A549 (cell line): ENCODE results near the gene ZNF296. TPM values are rescaled to one million over a fixed set of nuclear protein-coding genes. Genes with fewer than 3 reads are reported as not detected.

ENCODE experiments used
- ATAC-seq, 2 experiments: fragments of 200-7000 bp in 1 of 2; fragments of >200 bp in 1 of 2; cut with Nextera tagmentation in 1 of 2; cut with Tn5 transposase in 1 of 2; 3 replicates each; pipeline versions ENCODE4 v1.8.0 to v1.9.1; 2018 to 2020; ENCODE audit warnings: mild to moderate bottlenecking in 1 of 2, moderate library complexity in 1 of 2
- CTCF ChIA-PET: fragments of 300-600 bp; sonication (Branson Sonifier 250); formaldehyde crosslinking; extraction: SDS; loops from one replicate; lab custom pipeline; 2021; ENCODE audit warnings: antibody characterized with exemption, inconsistent platforms; lab: Yijun Ruan, JAX
- POLR2A ChIA-PET: fragments of 350-600 bp; formaldehyde crosslinking; extraction: SDS; loops from one replicate; lab custom pipeline; 2021; ENCODE audit warnings: antibody characterized with exemption, inconsistent platforms; lab: Yijun Ruan, JAX
- DNase-seq, 2 experiments: peaks; one replicate each; pipeline versions ENCODE4 v3.0.0 to v3.0.0-alpha.2; 2011 to 2016; ENCODE audit warnings: low read depth in 1 of 2, low spot score in 1 of 2
- FAIRE-seq: peaks from 2 replicates; lab custom pipeline; 2011; peaks lifted over from hg19 to GRCh38; lab: Jason Lieb, UNC
- H3K27ac ChIP-seq, 2 experiments: fragments of >200 bp; sonication (Bioruptor Twin); formaldehyde crosslinking; 3 replicates each; pipeline ENCODE4 v1.5.1; 2016 to 2017
- H3K4me1 ChIP-seq: fragments of >200 bp; sonication (Bioruptor Twin); formaldehyde crosslinking; 3 replicates; pipeline ENCODE4 v1.6.1; 2016
- H3K4me2 ChIP-seq: fragments of >200 bp; sonication (Bioruptor Twin); formaldehyde crosslinking; 3 replicates; pipeline ENCODE4 v1.6.1; 2016
- H3K4me3 ChIP-seq: fragments of >200 bp; sonication (Bioruptor Twin); formaldehyde crosslinking; 3 replicates; pipeline ENCODE4 v1.5.1; 2016
- H3K9me3 ChIP-seq: fragments of >200 bp; sonication (Bioruptor Twin); formaldehyde crosslinking; 3 replicates; pipeline ENCODE4 v1.6.1; 2016
- BHLHE40 ChIP-seq: IDR thresholded peaks from 2 replicates; pipeline ENCODE4 v1.6.1; 2012; ENCODE audit warnings: low read depth, low read length, inconsistent platforms
- CBX2 ChIP-seq: fragments of 200-600 bp; sonication (generic); IDR thresholded peaks from 2 replicates; pipeline ENCODE4 v1.6.1; 2016; ENCODE audit warnings: low read depth, mild to moderate bottlenecking, borderline replicate concordance
- CEBPB ChIP-seq, 2 experiments: fragments of >200 bp in 1 of 2; sonication (Bioruptor Twin) in 1 of 2; formaldehyde crosslinking in 1 of 2; IDR thresholded peaks; 2 replicates each; pipeline ENCODE4 v1.6.1; 2012 to 2016
- CTCF ChIP-seq: fragments of >200 bp; sonication (Bioruptor Twin); formaldehyde crosslinking; IDR thresholded peaks from 3 replicates; pipeline ENCODE4 v1.5.1; 2016
- EHMT2 ChIP-seq: fragments of 200-600 bp; sonication (generic); IDR thresholded peaks from 2 replicates; pipeline ENCODE4 v1.6.1; 2016; ENCODE audit warnings: antibody characterized with exemption, low read depth, mild to moderate bottlenecking, moderate library complexity
- EP300 ChIP-seq, 2 experiments: fragments of >200 bp; sonication (Bioruptor Twin); formaldehyde crosslinking; IDR thresholded peaks; 2 replicates in 1 of 2; 3 replicates in 1 of 2; pipeline ENCODE4 v1.6.1; 2016 to 2017
- ESRRA ChIP-seq: fragments of 150-350 bp; IDR thresholded peaks from 2 replicates; pipeline ENCODE4 v1.6.1; 2014; ENCODE audit warnings: mild to moderate bottlenecking, low read length, borderline replicate concordance
- HDAC2 ChIP-seq: fragments of 200-600 bp; sonication (generic); IDR thresholded peaks from 2 replicates; pipeline ENCODE4 v1.6.1; 2016
- HES2 ChIP-seq: fragments of >200 bp; sonication (Bioruptor Twin); formaldehyde crosslinking; IDR thresholded peaks from 2 replicates; pipeline ENCODE4 v1.6.1; 2016
- HEYL ChIP-seq: fragments of 250-450 bp; sonication (Bioruptor Pico); IDR thresholded peaks from 2 replicates; pipeline ENCODE4 v1.8.0; 2021; ENCODE audit warnings: mild to moderate bottlenecking, moderate library complexity
- HOXA7 ChIP-seq: fragments of 250-450 bp; sonication (Bioruptor Pico); IDR thresholded peaks from 2 replicates; pipeline ENCODE4 v1.5.0; 2020; ENCODE audit warnings: mild to moderate bottlenecking, moderate library complexity
- HOXB13 ChIP-seq: fragments of 250-450 bp; sonication (Bioruptor Pico); IDR thresholded peaks from 2 replicates; pipeline ENCODE4 v1.5.0; 2020; ENCODE audit warnings: low read depth, mild to moderate bottlenecking, moderate library complexity
- PBX3 ChIP-seq: IDR thresholded peaks from 2 replicates; pipeline ENCODE4 v1.6.1; 2012
- POLR2A ChIP-seq: IDR thresholded peaks from 2 replicates; pipeline ENCODE4 v1.6.1; 2012; ENCODE audit warnings: mild to moderate bottlenecking, low read length
- RAD21 ChIP-seq, 2 experiments: fragments of >200 bp in 1 of 2; sonication (Bioruptor Twin) in 1 of 2; formaldehyde crosslinking in 1 of 2; IDR thresholded peaks in 1 of 2; conservative IDR thresholded peaks in 1 of 2; 2 replicates in 1 of 2; 3 replicates in 1 of 2; pipeline ENCODE4 v1.6.1; 2012 to 2018; ENCODE audit warnings: inconsistent platforms in 1 of 2
- RCOR1 ChIP-seq: fragments of 150-350 bp; IDR thresholded peaks from 2 replicates; pipeline ENCODE4 v1.6.1; 2014; ENCODE audit warnings: antibody characterized with exemption, low read length, low read depth
- RNF2 ChIP-seq: fragments of 200-600 bp; sonication (generic); IDR thresholded peaks from 2 replicates; pipeline ENCODE4 v1.6.1; 2016; ENCODE audit warnings: low read depth, mild to moderate bottlenecking, antibody characterized with exemption, moderate library complexity, borderline replicate concordance
- SREBF2 ChIP-seq: fragments of 450-650 bp; IDR thresholded peaks from 2 replicates; pipeline ENCODE4 v1.6.1; 2014; ENCODE audit warnings: mild to moderate bottlenecking, moderate library complexity
- TFCP2L1 ChIP-seq: fragments of 250-450 bp; sonication (Bioruptor Pico); IDR thresholded peaks from 2 replicates; pipeline ENCODE4 v1.5.0; 2021; ENCODE audit warnings: mild to moderate bottlenecking
- TP53 ChIP-seq: fragments of 250-450 bp; sonication (Bioruptor Pico); IDR thresholded peaks from 2 replicates; pipeline ENCODE4 v1.5.0; 2021; ENCODE audit warnings: mild to moderate bottlenecking, moderate library complexity
- ZC3H11A ChIP-seq: fragments of 450-650 bp; IDR thresholded peaks from 2 replicates; pipeline ENCODE4 v1.6.1; 2014; ENCODE audit warnings: antibody characterized with exemption, mild to moderate bottlenecking
- ZNF302 ChIP-seq: fragments of 250-450 bp; sonication (Bioruptor Pico); IDR thresholded peaks from 2 replicates; pipeline ENCODE4 v1.9.0; 2021; ENCODE audit warnings: inconsistent platforms, mild to moderate bottlenecking, moderate library complexity
- WGBS: methylation state at CpG from one replicate; pipeline ENCODE4 v1.1.6; 2017; ENCODE audit errors: missing lambda C conversion rate; 5-methylcytosine and 5-hydroxymethylcytosine counted together
- polyA plus RNA-seq, 4 experiments: library from polyadenylated mRNA; depleted of rRNA in 3 of 4; stranded (reverse); fragments of >200 nt; fragmentation: RNase III in 1 of 4; extraction: RNeasy Plus Mini Kit Qiagen cat#74134 plus additional on column Dnase treatment in 1 of 4; gene quantifications; 2 replicates in 3 of 4; 3 replicates in 1 of 4; pipeline ENCODE4 v1.2.3, GENCODE V29; 2011 to 2017
- TF ChIP-seq, protein P1 (sequence below): IDR thresholded peaks from 2 replicates; pipeline ENCODE4 v1.6.1; 2012; ENCODE audit warnings: low read depth, borderline replicate concordance
- TF ChIP-seq, protein P2 (sequence below): fragments of 200-600 bp; sonication (generic); IDR thresholded peaks from 2 replicates; pipeline ENCODE4 v1.6.1; 2016; ENCODE audit warnings: antibody characterized with exemption, mild to moderate bottlenecking, moderate library complexity

The ZNF296 gene
- polyA plus RNA-seq, 2 of the 4 experiments (the other 2 are of a cell fraction) = 0.34 to 2.7 TPM

GRCh38 chr19:45049073-45049736, 27.1 kb downstream of the ZNF296 start:
- H3K4me2 ChIP-seq = no peak overlapping the region
- H3K9me3 ChIP-seq = no peaks in the 10 kb centered on the region
- peak overlapping the region in 1 of 2 experiments; percentile 26; a peak in 2 of 6 replicates for H3K27ac ChIP-seq
- DNase-seq (no peak), FAIRE-seq (no peak), ATAC-seq (peak in 1 of 2 experiments; percentile 41; a peak in 3 of 6 replicates)
- ChIA-PET CTCF (interaction anchor here (0.6 to 3.6 kb wide), 9 partner anchors 8 to 461 kb away, joined by 3 to 31 read pairs (median 3); partner anchors contain the start of genes CLASRP and ZNF296), POLR2A (interaction anchor here (1.2 to 1.5 kb wide), 2 partner anchors 10 to 11 kb away, joined by 5 to 6 read pairs; partner anchors contain the start of gene CLASRP)
- H3K4me3 ChIP-seq = no peak overlapping the region
- H3K4me1 ChIP-seq = 0 out of 3 replicates have a peak, but pooled peaks cover 6% of the 10 kb centered on the region
- TF ChIP-seq ZNF302 = no peak
- no peak for TF ChIP-seq RAD21 (conservative IDR thresholded peaks at IDR 0.05 in 1 of 2, IDR thresholded peaks at IDR 0.05 in 1 of 2)
- TF ChIP-seq CEBPB (IDR thresholded peaks at IDR 0.05) = no peak
- TF ChIP-seq EP300 (IDR thresholded peaks at IDR 0.05) = no peak
- TF ChIP-seq TP53 (CRISPR knock-in tag) = no peak
- TF ChIP-seq EHMT2 = no peak
- no peak for TF ChIP-seq ZC3H11A
- TF ChIP-seq POLR2A = no peak
- TF ChIP-seq RCOR1 = no peak
- TF ChIP-seq, protein P1, sequence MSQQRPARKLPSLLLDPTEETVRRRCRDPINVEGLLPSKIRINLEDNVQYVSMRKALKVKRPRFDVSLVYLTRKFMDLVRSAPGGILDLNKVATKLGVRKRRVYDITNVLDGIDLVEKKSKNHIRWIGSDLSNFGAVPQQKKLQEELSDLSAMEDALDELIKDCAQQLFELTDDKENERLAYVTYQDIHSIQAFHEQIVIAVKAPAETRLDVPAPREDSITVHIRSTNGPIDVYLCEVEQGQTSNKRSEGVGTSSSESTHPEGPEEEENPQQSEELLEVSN = no peak
- no peak for TF ChIP-seq HOXA7 (CRISPR knock-in tag)
- no peak for TF ChIP-seq RNF2
- TF ChIP-seq HDAC2 = no peak
- TF ChIP-seq HEYL (CRISPR knock-in tag) = no peak
- WGBS = 89% methylated on average over 8 of the region's 8 CpGs

GRCh38 chr19:45047188-45047797, 29.0 kb downstream of the ZNF296 start:
- WGBS = 84% methylated on average over 7 of the region's 7 CpGs
- DNase-seq (no peak), ATAC-seq (no peak), FAIRE-seq (no peak)
- no peak overlapping the region for H3K4me2 ChIP-seq
- CTCF ChIA-PET = interaction anchor here (0.7 to 10.8 kb wide), 4 partner anchors 13 to 477 kb away, joined by 3 to 152 read pairs (median 3); no protein-coding TSS in a partner anchor
- no peak for TF ChIP-seq SREBF2
- H3K9me3 ChIP-seq = no peaks in the 10 kb centered on the region
- POLR2A ChIA-PET = no interaction called here
- H3K4me3 ChIP-seq = no peak overlapping the region
- 0 out of 3 replicates have a peak, but pooled peaks cover 6% of the 10 kb centered on the region for H3K4me1 ChIP-seq
- H3K27ac ChIP-seq = no peak overlapping the region

GRCh38 chr19:45046355-45046754, 29.9 kb downstream of the ZNF296 start:
- 92% methylated on average over 7 of the region's 7 CpGs for WGBS
- Histone ChIP-seq H3K4me1 (0 out of 3 replicates have a peak, but pooled peaks cover 6% of the 10 kb centered on the region), H3K4me2 (no peak overlapping the region), H3K9me3 (no peaks in the 10 kb centered on the region), H3K27ac (no peak overlapping the region), H3K4me3 (no peak overlapping the region)
- DNase-seq (no peak), ATAC-seq (0 out of 6 replicates have a peak, but pooled peaks of 1 of the 2 experiments have one; percentile 11), FAIRE-seq (no peak)
- CTCF ChIA-PET = interaction anchor here (0.9 to 10.8 kb wide), 4 partner anchors 8 to 476 kb away, joined by 3 to 152 read pairs (median 4); no protein-coding TSS in a partner anchor
- POLR2A ChIA-PET = no interaction called here
- no peak for TF ChIP-seq HES2
- TF ChIP-seq, protein P2, sequence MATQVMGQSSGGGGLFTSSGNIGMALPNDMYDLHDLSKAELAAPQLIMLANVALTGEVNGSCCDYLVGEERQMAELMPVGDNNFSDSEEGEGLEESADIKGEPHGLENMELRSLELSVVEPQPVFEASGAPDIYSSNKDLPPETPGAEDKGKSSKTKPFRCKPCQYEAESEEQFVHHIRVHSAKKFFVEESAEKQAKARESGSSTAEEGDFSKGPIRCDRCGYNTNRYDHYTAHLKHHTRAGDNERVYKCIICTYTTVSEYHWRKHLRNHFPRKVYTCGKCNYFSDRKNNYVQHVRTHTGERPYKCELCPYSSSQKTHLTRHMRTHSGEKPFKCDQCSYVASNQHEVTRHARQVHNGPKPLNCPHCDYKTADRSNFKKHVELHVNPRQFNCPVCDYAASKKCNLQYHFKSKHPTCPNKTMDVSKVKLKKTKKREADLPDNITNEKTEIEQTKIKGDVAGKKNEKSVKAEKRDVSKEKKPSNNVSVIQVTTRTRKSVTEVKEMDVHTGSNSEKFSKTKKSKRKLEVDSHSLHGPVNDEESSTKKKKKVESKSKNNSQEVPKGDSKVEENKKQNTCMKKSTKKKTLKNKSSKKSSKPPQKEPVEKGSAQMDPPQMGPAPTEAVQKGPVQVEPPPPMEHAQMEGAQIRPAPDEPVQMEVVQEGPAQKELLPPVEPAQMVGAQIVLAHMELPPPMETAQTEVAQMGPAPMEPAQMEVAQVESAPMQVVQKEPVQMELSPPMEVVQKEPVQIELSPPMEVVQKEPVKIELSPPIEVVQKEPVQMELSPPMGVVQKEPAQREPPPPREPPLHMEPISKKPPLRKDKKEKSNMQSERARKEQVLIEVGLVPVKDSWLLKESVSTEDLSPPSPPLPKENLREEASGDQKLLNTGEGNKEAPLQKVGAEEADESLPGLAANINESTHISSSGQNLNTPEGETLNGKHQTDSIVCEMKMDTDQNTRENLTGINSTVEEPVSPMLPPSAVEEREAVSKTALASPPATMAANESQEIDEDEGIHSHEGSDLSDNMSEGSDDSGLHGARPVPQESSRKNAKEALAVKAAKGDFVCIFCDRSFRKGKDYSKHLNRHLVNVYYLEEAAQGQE = no peak
- TF ChIP-seq ESRRA = no peak
- TF ChIP-seq BHLHE40 = no peak
- TF ChIP-seq PBX3 = no peak
- no peak for TF ChIP-seq HOXB13 (CRISPR knock-in tag)
- TF ChIP-seq CTCF = no peak
- no peak for TF ChIP-seq CBX2
- no peak for TF ChIP-seq TFCP2L1 (CRISPR knock-in tag)
